Measurements from ENCODE around the gene YPEL2. TPM values are rescaled to one million over a fixed set of nuclear protein-coding genes. Genes with fewer than 3 reads are reported as not detected.

The YPEL2 gene
- total and polyA plus RNA-seq, 2 donors (not counting 1 experiment from before 2014, with no cell fraction given), result 4.8 to 7.8 TPM

GRCh38 chr17:59357219-59357697 is 25.8 kb downstream of the YPEL2 start:
- Histone ChIP-seq H3K9ac (ENCODE audit: insufficient read depth, low read length) (no peak overlapping the region), H3K9me3 (ENCODE audit: control insufficient read depth, insufficient read depth, low read depth, low read length) (no peaks in the 10 kb centered on the region), H3K27me3 (ENCODE audit: control insufficient read depth, insufficient read depth, low read length) (no peaks in the 10 kb centered on the region), H3K4me2 (ENCODE audit: extremely low read depth, insufficient read depth, low read length) (no peak overlapping the region), H4K20me1 (ENCODE audit: control insufficient read depth, extremely low read depth, insufficient read depth, low read length) (no peaks in the 10 kb centered on the region), H3K4me3 (replicated peaks in 1 of 4; ENCODE audit: control extremely low read depth in 1 of 4, insufficient read depth in 1 of 4, low read depth in 3 of 4, low read length in 4 of 4) (no peak overlapping the region), H3K27ac (ENCODE audit: insufficient read depth, low read length) (no peak overlapping the region), H3K79me2 (ENCODE audit: control insufficient read depth, insufficient read depth, low read length) (no peaks in the 10 kb centered on the region), H2AFZ (ENCODE audit: low read length) (no peak overlapping the region), H3K36me3 (ENCODE audit: control insufficient read depth, insufficient read depth, low read length) (no peaks in the 10 kb centered on the region), H3K4me1 (ENCODE audit: control insufficient read depth, extremely low read depth, insufficient read depth, low read length) (peaks cover 11% of the 10 kb centered on the region)
- peak in 1 of 2 donors; percentile 84 for DNase-seq (ENCODE audit: low read depth in 2 of 2)
- no peak for TF ChIP-seq CTCF (conservative IDR thresholded peaks at IDR 0.05 in 1 of 2, IDR thresholded peaks at IDR 0.05 in 1 of 2; ENCODE audit: low read depth in 1 of 2, low read length in 2 of 2)
- no peak for TF ChIP-seq EZH2 (IDR thresholded peaks at IDR 0.05; ENCODE audit: low read length, missing control alignments)

- no peak overlapping the region for H3K4me2 ChIP-seq (ENCODE audit: extremely low read depth, insufficient read depth, low read length)
- H3K9ac ChIP-seq (ENCODE audit: insufficient read depth, low read length), result no peak overlapping the region
- no peak for TF ChIP-seq EZH2 (IDR thresholded peaks at IDR 0.05; ENCODE audit: low read length, missing control alignments)
- TF ChIP-seq CTCF (conservative IDR thresholded peaks at IDR 0.05 in 1 of 2, IDR thresholded peaks at IDR 0.05 in 1 of 2; ENCODE audit: low read depth in 1 of 2, low read length in 2 of 2), result no peak
- H4K20me1 ChIP-seq (ENCODE audit: control insufficient read depth, extremely low read depth, insufficient read depth, low read length), result no peaks in the 10 kb centered on the region
- no peaks in the 10 kb centered on the region for H3K9me3 ChIP-seq (ENCODE audit: control insufficient read depth, insufficient read depth, low read depth, low read length)
- no peak overlapping the region for H3K27ac ChIP-seq (ENCODE audit: insufficient read depth, low read length)
- H3K4me3 ChIP-seq (replicated peaks in 1 of 4; ENCODE audit: control extremely low read depth in 1 of 4, insufficient read depth in 1 of 4, low read depth in 3 of 4, low read length in 4 of 4), result no peak overlapping the region
- H3K4me1 ChIP-seq (ENCODE audit: control insufficient read depth, extremely low read depth, insufficient read depth, low read length), result peaks cover 11% of the 10 kb centered on the region
- no peaks in the 10 kb centered on the region for H3K27me3 ChIP-seq (ENCODE audit: control insufficient read depth, insufficient read depth, low read length)
- DNase-seq (ENCODE audit: low read depth in 2 of 2), result peak in 1 of 2 donors; percentile 86
- no peaks in the 10 kb centered on the region for H3K79me2 ChIP-seq (ENCODE audit: control insufficient read depth, insufficient read depth, low read length)
- H3K36me3 ChIP-seq (ENCODE audit: control insufficient read depth, insufficient read depth, low read length), result no peaks in the 10 kb centered on the region
- H2AFZ ChIP-seq (ENCODE audit: low read length), result no peak overlapping the region
Observed at GRCh38 chr17:59357929-59358328, 26.5 kb downstream of the YPEL2 start.

DNA sequence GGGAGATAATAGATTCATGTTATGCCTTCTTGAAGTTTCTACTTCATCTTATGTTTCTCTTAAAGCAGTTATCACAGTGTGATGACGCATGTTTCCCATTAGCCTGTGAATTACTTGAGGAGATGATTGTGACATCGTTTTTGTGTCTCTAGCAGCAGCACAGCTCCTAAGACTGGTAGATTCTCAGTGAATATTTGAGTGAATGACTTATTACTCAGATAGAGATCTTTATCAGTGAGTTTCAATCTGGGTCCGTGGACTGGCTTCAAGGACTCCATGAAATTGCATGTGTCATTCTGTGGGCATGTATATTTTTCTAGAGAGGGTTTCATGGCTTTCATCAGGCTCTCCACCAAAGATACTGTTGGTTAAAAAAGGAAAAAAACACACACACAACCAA is 29.9 kb downstream of the YPEL2 start:
- H3K36me3 ChIP-seq (ENCODE audit: control insufficient read depth, insufficient read depth, low read length), result no peaks in the 10 kb centered on the region
- H3K79me2 ChIP-seq (ENCODE audit: control insufficient read depth, insufficient read depth, low read length), result no peaks in the 10 kb centered on the region
- peak; percentile 60 to 96 for DNase-seq (ENCODE audit: low read depth in 2 of 2)
- peaks cover 22% of the 10 kb centered on the region for H3K4me1 ChIP-seq (ENCODE audit: control insufficient read depth, extremely low read depth, insufficient read depth, low read length)
- no peak overlapping the region for H2AFZ ChIP-seq (ENCODE audit: low read length)
- no peak overlapping the region for H3K4me3 ChIP-seq (replicated peaks in 1 of 4; ENCODE audit: control extremely low read depth in 1 of 4, insufficient read depth in 1 of 4, low read depth in 3 of 4, low read length in 4 of 4)
- no peaks in the 10 kb centered on the region for H3K9me3 ChIP-seq (ENCODE audit: control insufficient read depth, insufficient read depth, low read depth, low read length)
- no peaks in the 10 kb centered on the region for H4K20me1 ChIP-seq (ENCODE audit: control insufficient read depth, extremely low read depth, insufficient read depth, low read length)
- H3K4me2 ChIP-seq (ENCODE audit: extremely low read depth, insufficient read depth, low read length), result peak overlapping the region; percentile 25
- H3K9ac ChIP-seq (ENCODE audit: insufficient read depth, low read length), result no peak overlapping the region
- H3K27ac ChIP-seq (ENCODE audit: insufficient read depth, low read length), result no peak overlapping the region
- no peak for TF ChIP-seq CTCF (conservative IDR thresholded peaks at IDR 0.05 in 1 of 2, IDR thresholded peaks at IDR 0.05 in 1 of 2; ENCODE audit: low read depth in 1 of 2, low read length in 2 of 2)
- no peak for TF ChIP-seq EZH2 (IDR thresholded peaks at IDR 0.05; ENCODE audit: low read length, missing control alignments)
- no peaks in the 10 kb centered on the region for H3K27me3 ChIP-seq (ENCODE audit: control insufficient read depth, insufficient read depth, low read length)
